NOMO-1 treated with dmso at 0.1 percent for 144 hours (cell line): ENCODE results near the gene USH1C.

Experiments
- DNase-seq: peaks from one replicate; lab custom pipeline; 2025; ENCODE audit not compliant: unreplicated experiment; lab: John Stamatoyannopoulos, UW

Gene USH1C

GRCh38 chr11:17528906-17529843 lies 15.0 kb downstream of the USH1C start:
- no peak for DNase-seq

GRCh38 chr11:17528181-17528691 lies 16.0 kb downstream of the USH1C start:
- DNase-seq, result peak; percentile 18

GRCh38 chr11:17527628-17527995 lies 16.6 kb downstream of the USH1C start:
- DNase-seq, result no peak

GRCh38 chr11:17526931-17527627 lies 17.1 kb downstream of the USH1C start:
- DNase-seq, result no peak

- no peak for DNase-seq
Observed at GRCh38 chr11:17526326-17526725, 17.9 kb downstream of the USH1C start.

GRCh38 chr11:17525570-17525969 lies 18.6 kb downstream of the USH1C start:
- no peak for DNase-seq

- DNase-seq, result no peak
Observed at GRCh38 chr11:17524221-17524620, 20.0 kb downstream of the USH1C start.

- DNase-seq, result no peak
Observed at GRCh38 chr11:17522655-17523054, 21.6 kb downstream of the USH1C start.

GRCh38 chr11:17521106-17521900 lies 22.9 kb downstream of the USH1C start:
- DNase-seq, result no peak

GRCh38 chr11:17519061-17519885 lies 24.9 kb downstream of the USH1C start:
- no peak for DNase-seq

- no peak for DNase-seq
Observed at GRCh38 chr11:17518366-17518765, 25.9 kb downstream of the USH1C start.

GRCh38 chr11:17517186-17517585 lies 27.0 kb downstream of the USH1C start:
- no peak for DNase-seq

GRCh38 chr11:17516551-17517150 lies 27.6 kb downstream of the USH1C start:
- DNase-seq, result no peak

GRCh38 chr11:17515443-17516176 lies 28.6 kb downstream of the USH1C start:
- no peak for DNase-seq

GRCh38 chr11:17514476-17514875 lies 29.7 kb downstream of the USH1C start:
- no peak for DNase-seq

GRCh38 chr11:17513853-17514252 lies 30.4 kb downstream of the USH1C start:
- DNase-seq, result no peak

GRCh38 chr11:17512101-17512500 lies 32.1 kb downstream of the USH1C start:
- DNase-seq, result no peak

GRCh38 chr11:17511571-17511970 lies 32.6 kb downstream of the USH1C start:
- no peak for DNase-seq

- DNase-seq, result no peak
Observed at GRCh38 chr11:17510507-17511206, 33.6 kb downstream of the USH1C start.
